Muscle layer of duodenum (tissue), 2 donors: Measurements from ENCODE around the gene NR3C1.
"Not testable (repeated sequence)": the region's sequence is repeated elsewhere in the genome, so short reads cannot be mapped to it uniquely, and the experiment has no call there.

Experiments used
- H3K27ac ChIP-seq: one replicate; pipeline ENCODE4 v1.7.0; 2013; ENCODE audit warnings: mild to moderate bottlenecking, low read length
- H3K27me3 ChIP-seq: one replicate; pipeline ENCODE4 v1.7.0; 2013; ENCODE audit warnings: low read depth, mild to moderate bottlenecking, control low read depth, low read length
- H3K36me3 ChIP-seq, 2 donors: one replicate each; pipeline ENCODE4 v1.7.0; 2013; ENCODE audit warnings: low read length in 2 of 2, control low read depth in 1 of 2, mild to moderate bottlenecking in 1 of 2; ENCODE audit not compliant: insufficient read depth in 2 of 2, control insufficient read depth in 1 of 2
- H3K4me1 ChIP-seq, 2 donors: one replicate each; pipeline ENCODE4 v1.7.0; 2013; ENCODE audit warnings: low read length in 2 of 2, mild to moderate bottlenecking in 2 of 2, control low read depth in 1 of 2, moderate library complexity in 1 of 2; ENCODE audit not compliant: insufficient read depth in 2 of 2, control insufficient read depth in 1 of 2
- H3K4me3 ChIP-seq, 2 donors: one replicate each; pipeline ENCODE4 v1.7.0; 2013; ENCODE audit warnings: low read length in 2 of 2, low read depth in 1 of 2, mild to moderate bottlenecking in 1 of 2
- H3K9me3 ChIP-seq, 2 donors: one replicate each; pipeline ENCODE4 v1.7.0; 2013; ENCODE audit warnings: low read length in 2 of 2, control low read depth in 1 of 2, mild to moderate bottlenecking in 1 of 2; ENCODE audit not compliant: control insufficient read depth in 1 of 2
- donor health status: healthy.

The NR3C1 gene

DNA sequence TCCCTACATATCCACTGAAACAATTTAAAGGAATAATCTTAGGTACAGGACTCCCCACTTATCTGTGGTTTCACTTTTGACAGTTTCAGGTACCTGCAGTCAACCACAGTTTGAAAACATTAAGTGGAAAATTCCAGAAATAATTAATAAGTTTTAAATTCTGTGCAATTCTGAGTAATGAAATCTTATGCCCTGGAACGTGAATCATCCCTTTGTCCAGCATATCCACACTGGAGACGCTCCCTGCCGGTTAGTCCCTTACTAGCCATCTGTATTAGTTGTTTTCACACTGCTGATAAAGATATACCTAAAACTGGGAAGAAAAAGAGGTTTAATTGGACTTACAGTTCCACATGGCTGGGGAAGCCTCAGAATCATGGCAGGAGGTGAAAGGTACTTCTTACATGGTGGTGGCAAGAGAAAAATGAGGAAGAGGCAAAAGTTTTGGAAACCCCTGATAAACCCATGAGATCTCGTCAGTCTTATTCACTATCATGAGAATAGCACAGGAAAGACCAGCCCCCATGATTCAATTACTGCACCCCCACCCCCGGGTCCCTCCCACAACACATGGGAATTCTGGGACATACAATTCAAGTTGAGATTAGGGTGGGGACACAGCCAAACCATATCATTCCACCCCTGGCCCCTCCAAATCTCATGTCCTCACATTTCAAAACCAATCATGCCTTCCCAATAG, 80.4 kb downstream of the NR3C1 start:
- not testable (repeated sequence) for H3K27ac ChIP-seq, H3K27me3 ChIP-seq, H3K9me3 ChIP-seq, H3K4me1 ChIP-seq, H3K4me3 ChIP-seq, H3K36me3 ChIP-seq

DNA sequence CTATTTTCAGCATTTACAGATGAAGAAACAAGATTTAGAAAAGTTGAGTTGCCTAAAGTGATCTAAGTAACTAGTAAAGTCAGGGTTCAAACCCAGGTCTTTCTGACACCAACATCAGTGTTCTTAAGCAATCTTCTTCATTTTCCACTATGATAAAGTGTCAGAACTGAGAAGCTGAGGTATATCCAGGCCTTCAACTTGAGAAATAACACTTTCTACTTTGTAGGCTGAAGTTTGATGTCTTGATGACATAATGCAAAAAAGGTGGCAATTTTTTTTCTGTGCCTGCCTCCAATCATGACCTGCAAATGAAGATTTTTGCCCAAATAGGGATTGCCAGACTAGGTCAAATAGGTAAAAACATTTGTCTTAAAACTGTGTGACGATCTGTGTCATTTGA, 81.3 kb downstream of the NR3C1 start:
- no peaks in the 10 kb centered on the region for H3K9me3 ChIP-seq
- no peak overlapping the region for H3K4me3 ChIP-seq
- H3K4me1 ChIP-seq, result peaks cover 2 to 5% of the 10 kb centered on the region in 2 donors
- no peaks in the 10 kb centered on the region for H3K27me3 ChIP-seq
- no peak overlapping the region for H3K27ac ChIP-seq
- no peaks in the 10 kb centered on the region for H3K36me3 ChIP-seq

DNA sequence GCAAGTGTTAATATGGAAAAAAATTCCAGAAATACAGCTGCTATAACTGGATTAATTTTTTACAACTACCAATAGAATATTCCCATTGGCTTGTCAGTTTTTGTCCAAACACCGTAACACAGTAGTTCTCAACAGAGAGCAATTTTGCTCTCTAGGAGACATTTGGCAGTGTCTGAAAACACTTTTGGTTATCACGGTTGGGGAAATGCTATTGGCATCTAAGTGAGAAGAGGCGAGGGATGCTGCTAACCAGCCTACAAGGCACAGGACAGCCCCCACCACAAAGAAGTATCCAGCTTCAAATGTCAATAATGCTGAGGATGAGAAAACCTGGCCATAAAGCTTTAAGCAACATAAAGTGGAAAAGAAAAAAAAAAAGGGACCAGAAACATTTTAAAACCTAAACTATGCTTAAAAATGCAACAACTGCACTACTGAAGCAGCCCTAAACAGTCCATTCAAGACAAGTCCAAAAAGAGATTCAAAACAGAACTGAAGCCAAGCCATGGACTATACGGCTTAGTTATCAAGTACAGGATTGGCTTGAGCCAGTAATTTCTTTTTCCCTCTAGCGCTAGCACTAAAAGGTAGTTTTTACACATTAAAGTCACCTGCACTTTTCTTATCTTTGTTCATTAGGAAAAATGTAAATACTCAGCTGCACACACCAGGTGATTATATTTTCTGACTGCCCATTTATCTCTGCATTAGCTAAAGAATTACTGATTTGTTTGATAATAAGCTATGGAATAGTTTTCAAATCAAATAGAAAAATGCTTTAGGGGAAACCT, 83.9 kb downstream of the NR3C1 start:
- Histone ChIP-seq H3K36me3 (no peaks in the 10 kb centered on the region), H3K27ac (no peak overlapping the region), H3K4me1 (peaks cover 5 to 15% of the 10 kb centered on the region in 2 donors), H3K4me3 (no peak overlapping the region), H3K9me3 (no peaks in the 10 kb centered on the region), H3K27me3 (no peaks in the 10 kb centered on the region)

DNA sequence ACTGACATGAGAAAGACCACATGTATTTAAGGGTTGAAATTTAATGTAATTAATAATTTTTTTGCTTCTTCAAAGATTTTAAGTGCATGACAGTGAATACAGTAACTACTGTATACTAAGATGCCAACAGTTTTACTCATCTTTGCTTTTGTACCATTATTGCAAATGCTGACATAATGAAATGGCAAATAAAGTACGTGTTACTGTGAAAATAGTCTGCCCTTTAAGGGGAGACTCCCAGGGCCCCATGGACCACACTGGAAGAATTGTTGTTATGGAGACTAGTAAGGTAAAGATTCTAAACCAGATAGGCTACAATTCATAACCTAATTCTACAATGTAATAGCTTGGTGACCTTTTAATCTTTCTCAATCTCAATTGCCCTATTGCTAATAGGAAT, 84.7 kb downstream of the NR3C1 start:
- H3K4me3 ChIP-seq, result no peak overlapping the region
- H3K27me3 ChIP-seq, result no peaks in the 10 kb centered on the region
- peaks cover 0 to 2% of the 10 kb centered on the region in 2 donors for H3K36me3 ChIP-seq
- peaks cover 5 to 20% of the 10 kb centered on the region in 2 donors for H3K4me1 ChIP-seq
- no peaks in the 10 kb centered on the region for H3K9me3 ChIP-seq
- H3K27ac ChIP-seq, result no peak overlapping the region

DNA sequence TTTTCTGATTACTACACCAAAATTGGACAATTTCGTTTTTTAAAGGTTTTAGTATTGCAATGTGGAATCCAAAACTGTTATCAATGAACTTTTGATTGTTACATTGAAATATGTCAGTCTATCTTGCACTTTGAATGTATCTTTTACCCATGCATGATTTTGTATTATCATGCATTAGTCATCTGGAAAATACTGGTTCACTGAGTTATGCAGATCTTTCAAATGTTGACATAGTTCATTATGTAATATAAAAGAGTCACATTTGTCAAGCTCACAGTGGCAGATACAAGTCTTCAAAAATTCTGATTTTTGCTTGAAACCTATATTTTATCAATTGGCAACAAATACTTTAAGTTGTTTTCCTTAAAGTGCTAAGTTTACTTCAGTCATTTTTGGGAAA, 85.2 kb downstream of the NR3C1 start:
- H3K4me1 ChIP-seq, result peaks cover 5 to 24% of the 10 kb centered on the region in 2 donors
- no peaks in the 10 kb centered on the region for H3K9me3 ChIP-seq
- no peak overlapping the region for H3K27ac ChIP-seq
- H3K36me3 ChIP-seq, result peaks cover 0 to 8% of the 10 kb centered on the region in 2 donors
- H3K4me3 ChIP-seq, result no peak overlapping the region
- no peaks in the 10 kb centered on the region for H3K27me3 ChIP-seq

DNA sequence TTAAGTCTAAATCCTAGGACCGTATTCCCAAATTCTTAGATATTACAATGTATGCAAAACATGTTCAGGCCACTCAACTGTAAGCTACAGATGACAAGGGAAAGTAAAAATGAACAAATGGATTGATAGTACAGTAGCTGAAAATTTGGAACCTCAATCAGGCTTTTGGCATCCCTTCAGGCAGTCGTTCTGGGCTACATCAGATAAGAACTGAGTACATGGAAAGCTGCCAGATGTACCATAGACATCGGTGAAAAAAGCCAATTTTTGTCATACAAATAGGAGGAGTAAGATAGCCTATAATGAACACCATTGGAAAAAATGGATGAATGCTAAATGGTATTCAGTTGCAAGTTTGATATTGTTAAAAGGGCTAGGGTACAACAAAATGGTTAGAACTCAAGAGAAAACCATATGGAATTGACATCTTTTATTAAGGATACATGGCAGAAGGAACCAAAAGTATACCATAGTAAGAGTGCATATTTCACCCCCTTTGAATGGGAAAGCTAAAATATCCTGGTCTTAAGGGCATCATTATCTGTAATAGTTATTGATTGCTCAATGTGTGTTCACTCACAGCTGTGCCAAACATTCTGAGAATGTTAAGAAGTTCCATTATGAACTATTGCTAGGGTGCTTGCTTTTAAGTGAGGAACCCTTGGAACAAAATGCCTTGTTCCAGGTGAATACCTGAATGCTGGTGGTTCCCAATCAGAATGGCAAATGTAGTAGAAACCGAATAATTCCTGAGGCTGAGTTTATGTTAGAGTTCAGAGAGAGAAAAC, 86.4 kb downstream of the NR3C1 start:
- no peaks in the 10 kb centered on the region for H3K9me3 ChIP-seq
- peaks cover 5 to 24% of the 10 kb centered on the region in 2 donors for H3K4me1 ChIP-seq
- no peak overlapping the region for H3K27ac ChIP-seq
- no peaks in the 10 kb centered on the region for H3K27me3 ChIP-seq
- H3K4me3 ChIP-seq, result no peak overlapping the region
- peaks cover 8 to 18% of the 10 kb centered on the region in 2 donors for H3K36me3 ChIP-seq

DNA sequence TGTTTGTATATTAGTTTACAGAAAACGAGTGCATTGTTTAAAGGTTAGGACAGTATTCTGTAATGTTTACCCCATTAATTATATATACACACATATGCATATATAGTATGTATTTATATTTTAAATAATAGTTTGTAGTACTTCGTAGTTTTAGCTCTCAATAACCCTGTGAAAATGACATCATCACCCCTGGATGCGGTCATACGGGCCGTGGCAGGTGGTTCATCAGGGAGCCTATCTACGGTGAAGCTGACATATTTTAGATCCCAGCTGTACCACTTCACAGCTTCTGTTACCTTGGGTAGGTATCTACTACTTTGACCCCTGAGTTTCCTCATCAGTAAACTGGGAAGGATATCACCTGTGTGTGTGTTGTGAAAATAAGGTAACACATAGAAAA, 87.1 kb downstream of the NR3C1 start:
- Histone ChIP-seq H3K36me3 (peaks cover 13 to 24% of the 10 kb centered on the region in 2 donors), H3K9me3 (no peaks in the 10 kb centered on the region), H3K27me3 (no peaks in the 10 kb centered on the region), H3K27ac (no peak overlapping the region), H3K4me1 (peaks cover 5 to 27% of the 10 kb centered on the region in 2 donors), H3K4me3 (no peak overlapping the region)

DNA sequence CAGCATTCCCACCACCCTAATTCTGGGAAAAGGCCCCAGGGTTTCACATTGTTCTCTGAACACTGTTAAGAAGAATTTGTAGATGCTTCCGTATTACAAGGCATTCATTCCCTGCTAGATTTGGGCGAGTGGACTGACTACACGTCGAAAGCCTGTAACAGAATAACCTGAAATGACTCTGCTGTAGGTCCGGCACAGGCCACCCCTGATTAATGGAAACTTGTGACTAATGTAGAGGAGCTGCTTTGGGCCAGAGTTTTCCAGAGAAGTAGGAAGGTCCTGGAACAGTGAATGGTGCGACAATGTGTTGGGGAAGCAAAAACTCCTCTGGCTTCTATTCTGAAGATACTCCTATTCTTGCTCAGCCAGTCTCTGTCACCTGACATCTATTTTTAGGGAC, 87.6 kb downstream of the NR3C1 start:
- peaks cover 5 to 28% of the 10 kb centered on the region in 2 donors for H3K4me1 ChIP-seq
- peaks cover 13 to 24% of the 10 kb centered on the region in 2 donors for H3K36me3 ChIP-seq
- H3K27me3 ChIP-seq, result no peaks in the 10 kb centered on the region
- no peak overlapping the region for H3K27ac ChIP-seq
- no peaks in the 10 kb centered on the region for H3K9me3 ChIP-seq
- H3K4me3 ChIP-seq, result no peak overlapping the region

DNA sequence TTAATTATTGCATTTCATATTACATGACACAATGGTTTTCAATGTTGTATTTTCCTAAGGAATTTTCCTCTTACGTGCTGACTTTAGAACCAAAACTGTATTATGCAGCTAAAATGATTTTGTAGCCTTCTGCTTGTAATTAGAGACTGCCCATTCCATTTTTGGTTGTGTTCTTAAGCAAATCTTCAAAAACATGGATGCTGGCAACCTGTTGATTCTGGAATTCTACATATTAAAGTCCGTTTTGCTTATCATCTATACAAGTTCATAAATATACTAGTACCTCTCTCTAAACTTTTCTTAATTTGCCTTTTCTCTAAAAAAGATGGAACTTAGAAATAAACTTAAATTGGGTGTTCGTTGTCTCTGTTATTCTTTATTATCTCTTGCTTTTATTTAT, 88.3 kb downstream of the NR3C1 start:
- Histone ChIP-seq H3K27ac (no peak overlapping the region), H3K4me1 (peaks cover 5 to 28% of the 10 kb centered on the region in 2 donors), H3K9me3 (no peaks in the 10 kb centered on the region), H3K27me3 (no peaks in the 10 kb centered on the region), H3K36me3 (peaks cover 13 to 25% of the 10 kb centered on the region in 2 donors), H3K4me3 (no peak overlapping the region)

DNA sequence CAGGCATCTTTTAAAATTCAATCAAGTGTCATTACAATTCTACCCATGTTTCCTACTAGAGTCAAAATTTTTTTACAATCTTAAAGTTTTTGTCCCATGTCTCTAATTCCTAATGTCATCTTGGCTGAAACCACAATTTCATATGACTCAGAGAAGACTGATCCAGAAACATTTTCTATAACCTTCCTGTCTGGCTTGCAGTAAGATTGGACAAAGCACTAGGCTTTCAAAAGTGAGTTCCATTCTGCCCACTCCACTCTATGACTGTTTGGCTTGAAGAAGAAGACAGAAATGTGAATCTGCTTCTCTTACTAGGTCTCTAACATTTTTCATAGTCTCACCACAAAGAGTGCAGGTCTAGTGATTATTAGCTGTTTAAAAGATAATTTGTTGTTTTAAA, 88.8 kb downstream of the NR3C1 start:
- H3K36me3 ChIP-seq, result peaks cover 18 to 28% of the 10 kb centered on the region in 2 donors
- H3K27me3 ChIP-seq, result no peaks in the 10 kb centered on the region
- H3K27ac ChIP-seq, result no peak overlapping the region
- no peaks in the 10 kb centered on the region for H3K9me3 ChIP-seq
- H3K4me1 ChIP-seq, result peaks cover 4 to 28% of the 10 kb centered on the region in 2 donors
- no peak overlapping the region for H3K4me3 ChIP-seq

DNA sequence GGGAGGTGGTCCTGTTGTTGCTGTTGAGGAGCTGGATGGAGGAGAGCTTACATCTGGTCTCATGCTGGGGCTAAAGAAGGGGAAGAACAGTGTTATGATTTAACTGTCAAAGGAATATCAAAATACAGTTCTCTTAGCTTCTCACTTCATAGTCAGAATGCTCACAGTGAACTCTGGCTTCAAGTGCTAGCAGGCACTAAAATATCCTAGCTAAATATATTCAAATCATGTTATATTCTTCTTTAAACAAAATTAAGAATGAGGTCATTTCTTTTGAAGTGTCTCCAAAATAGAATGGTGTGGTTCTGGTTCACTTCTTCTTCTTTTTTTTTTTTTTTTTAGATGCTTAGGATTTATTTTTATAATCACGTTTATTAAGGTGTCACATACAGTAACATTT, 89.4 kb downstream of the NR3C1 start:
- Histone ChIP-seq H3K36me3 (peaks cover 21 to 33% of the 10 kb centered on the region in 2 donors), H3K4me3 (no peak overlapping the region), H3K27ac (no peak overlapping the region), H3K27me3 (no peaks in the 10 kb centered on the region), H3K9me3 (no peaks in the 10 kb centered on the region), H3K4me1 (peaks cover 0 to 28% of the 10 kb centered on the region in 2 donors)
